ENCODE data around the gene TMA7B. TPM values are rescaled to one million over a fixed set of nuclear protein-coding genes. Genes with fewer than 3 reads are reported as not detected.

Gene TMA7B
- total RNA-seq, 4 donors from 2014 or later: not detected

GRCh38 chr22:39937906-39938305, 22.3 kb upstream of the TMA7B start:
- H3K36me3 ChIP-seq: no peaks in the 10 kb centered on the region
- no peak overlapping the region for H3K27ac ChIP-seq
- H3K4me1 ChIP-seq: peaks cover 0 to 3% (median 0%) of the 10 kb centered on the region in 3 donors
- H3K9me3 ChIP-seq: no peaks in the 10 kb centered on the region
- intact Hi-C loops (cut with DNase I): no loop called here
- peaks cover 0 to 52% (median 0%) of the 10 kb centered on the region in 4 donors for H3K27me3 ChIP-seq
- WGBS, 2 donors: 75 to 85% methylated on average over 3 of the region's 3 CpGs
- no peak for TF ChIP-seq POLR2A (IDR thresholded peaks at IDR 0.05)
- no peak for TF ChIP-seq CTCF (IDR thresholded peaks at IDR 0.05)
- no peak overlapping the region for H3K4me3 ChIP-seq
- DNase-seq: no peak

- H3K27ac ChIP-seq: no peak overlapping the region
- H3K9me3 ChIP-seq: no peaks in the 10 kb centered on the region
- intact Hi-C loops (cut with DNase I): no loop called here
- H3K4me1 ChIP-seq: peaks cover 0 to 3% (median 0%) of the 10 kb centered on the region in 3 donors
- TF ChIP-seq CTCF (IDR thresholded peaks at IDR 0.05) (no peak), POLR2A (IDR thresholded peaks at IDR 0.05) (no peak)
- H3K36me3 ChIP-seq: no peaks in the 10 kb centered on the region
- WGBS, 2 donors: 58 to 77% methylated on average over 3 to 10 of the region's 14 CpGs
- DNase-seq: no peak
- H3K4me3 ChIP-seq: no peak overlapping the region
- H3K27me3 ChIP-seq: peaks cover 0 to 51% (median 0%) of the 10 kb centered on the region in 4 donors
Measured at GRCh38 chr22:39938509-39939111, 21.6 kb upstream of the TMA7B start.

GRCh38 chr22:39939830-39940229, 20.4 kb upstream of the TMA7B start:
- H3K27ac ChIP-seq: no peak overlapping the region
- no peaks in the 10 kb centered on the region for H3K9me3 ChIP-seq
- no peak for DNase-seq
- H3K27me3 ChIP-seq: peaks cover 0 to 39% (median 0%) of the 10 kb centered on the region in 4 donors
- H3K36me3 ChIP-seq: no peaks in the 10 kb centered on the region
- TF ChIP-seq POLR2A (IDR thresholded peaks at IDR 0.05): no peak
- no peak for TF ChIP-seq CTCF (IDR thresholded peaks at IDR 0.05)
- intact Hi-C loops (cut with DNase I): no loop called here
- no peak overlapping the region for H3K4me3 ChIP-seq
- peaks cover 0 to 3% (median 0%) of the 10 kb centered on the region in 3 donors for H3K4me1 ChIP-seq
- 100% methylated on average over 3 of the region's 3 CpGs for WGBS, 2 donors

GRCh38 chr22:39940757-39941305, 19.4 kb upstream of the TMA7B start:
- peaks cover 0 to 29% (median 0%) of the 10 kb centered on the region in 4 donors for H3K27me3 ChIP-seq
- TF ChIP-seq CTCF (IDR thresholded peaks at IDR 0.05) (peak in 1 of 6 experiments; percentile 12), POLR2A (IDR thresholded peaks at IDR 0.05) (no peak)
- H3K36me3 ChIP-seq: no peaks in the 10 kb centered on the region
- DNase-seq: no peak
- H3K4me3 ChIP-seq: no peak overlapping the region
- peaks cover 0 to 3% (median 0%) of the 10 kb centered on the region in 3 donors for H3K4me1 ChIP-seq
- WGBS, 2 donors: 51 to 67% methylated on average over 9 of the region's 9 CpGs
- intact Hi-C loops (cut with DNase I): no loop called here
- no peak overlapping the region for H3K27ac ChIP-seq
- H3K9me3 ChIP-seq: no peaks in the 10 kb centered on the region

- 88 to 91% methylated on average over 2 of the region's 2 CpGs for WGBS, 2 donors
- H3K4me3 ChIP-seq: no peak overlapping the region
- DNase-seq: no peak
- no peak for TF ChIP-seq CTCF (IDR thresholded peaks at IDR 0.05)
- TF ChIP-seq POLR2A (IDR thresholded peaks at IDR 0.05): no peak
- peaks cover 0 to 21% (median 0%) of the 10 kb centered on the region in 4 donors for H3K27me3 ChIP-seq
- peaks cover 0 to 6% (median 0%) of the 10 kb centered on the region in 3 donors for H3K4me1 ChIP-seq
- intact Hi-C loops (cut with DNase I): no loop called here
- H3K36me3 ChIP-seq: no peaks in the 10 kb centered on the region
- H3K9me3 ChIP-seq: no peaks in the 10 kb centered on the region
- no peak overlapping the region for H3K27ac ChIP-seq
Measured at GRCh38 chr22:39941601-39942000, 18.6 kb upstream of the TMA7B start.

Measured in esophagus squamous epithelium (tissue), 5 donors.